GM19395 (cell line): ENCODE results near the gene C1orf53.

Experiments used
- ATAC-seq: cut with Tn5 transposase; IDR thresholded peaks from one replicate; pipeline ENCODE4 v1.9.1; 2021; ENCODE audit warnings: mild to moderate bottlenecking, moderate library complexity; ENCODE audit not compliant: unreplicated experiment

The C1orf53 gene

GRCh38 chr1:197954718-197955418 lies 52.4 kb downstream of the C1orf53 start:
- ATAC-seq, result no peak

- ATAC-seq, result no peak
These were observed 53.3 kb downstream of the C1orf53 start for GRCh38 chr1:197955486-197956394.
